NCI-H2196 treated with DMSO at 0.1 percent for 48 hours (cell line): ENCODE data around the gene CYTL1.

ENCODE experiments used
- DNase-seq: peaks from one replicate; lab custom pipeline; 2025; ENCODE audit not compliant: unreplicated experiment; lab: John Stamatoyannopoulos, UW

Gene CYTL1

GRCh38 chr4:4971796-4972195 is 47.5 kb downstream of the CYTL1 start:
- no peak for DNase-seq

- no peak for DNase-seq
Observed at GRCh38 chr4:4969298-4969697, 50.0 kb downstream of the CYTL1 start.

GRCh38 chr4:4968161-4968725 is 51.0 kb downstream of the CYTL1 start:
- DNase-seq: no peak
